Prostate gland (tissue), 2 donors: ENCODE results near the gene CCT2.

Experiments
- POLR2AphosphoS5 ChIP-seq: sonication (generic); formaldehyde crosslinking; IDR thresholded peaks from one replicate; pipeline ENCODE4 v1.6.1; 2017; ENCODE audit warnings: antibody characterized with exemption
- TF ChIP-seq, protein P1 (sequence below), 4 experiments: fragments of 200-600 bp in 2 of 4; fragments of 450-650 bp in 2 of 4; sonication (generic) in 2 of 4; IDR thresholded peaks; 1 replicate in 3 of 4; 2 replicates in 1 of 4; pipeline ENCODE4 v1.5.1; 2016 to 2019; ENCODE audit warnings: antibody characterized with exemption in 4 of 4, mild to moderate bottlenecking in 2 of 4, moderate library complexity in 2 of 4

DNA sequence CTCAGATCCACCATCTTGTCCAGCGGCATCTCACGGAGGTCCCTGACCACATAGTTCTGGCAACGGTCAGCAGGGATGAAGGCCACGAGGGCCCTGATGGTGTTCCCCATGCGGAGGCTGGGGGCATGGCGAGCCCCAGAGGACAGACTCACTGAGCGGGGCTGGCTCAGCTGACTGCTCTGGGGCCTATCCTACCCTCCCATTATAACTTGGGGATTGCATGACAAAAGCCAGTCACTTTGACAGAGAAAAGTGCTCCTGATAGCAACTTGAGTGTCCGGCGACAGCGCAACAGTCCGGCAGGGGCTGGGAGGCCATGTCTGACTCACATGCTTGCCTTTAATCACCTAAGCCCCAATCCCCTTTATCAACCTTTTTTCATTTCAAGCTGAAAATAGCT, 25.5 kb downstream of the CCT2 start, which contains the start of gene LRRC10:
- TF ChIP-seq POLR2AphosphoS5: no peak
- TF ChIP-seq, protein P1, sequence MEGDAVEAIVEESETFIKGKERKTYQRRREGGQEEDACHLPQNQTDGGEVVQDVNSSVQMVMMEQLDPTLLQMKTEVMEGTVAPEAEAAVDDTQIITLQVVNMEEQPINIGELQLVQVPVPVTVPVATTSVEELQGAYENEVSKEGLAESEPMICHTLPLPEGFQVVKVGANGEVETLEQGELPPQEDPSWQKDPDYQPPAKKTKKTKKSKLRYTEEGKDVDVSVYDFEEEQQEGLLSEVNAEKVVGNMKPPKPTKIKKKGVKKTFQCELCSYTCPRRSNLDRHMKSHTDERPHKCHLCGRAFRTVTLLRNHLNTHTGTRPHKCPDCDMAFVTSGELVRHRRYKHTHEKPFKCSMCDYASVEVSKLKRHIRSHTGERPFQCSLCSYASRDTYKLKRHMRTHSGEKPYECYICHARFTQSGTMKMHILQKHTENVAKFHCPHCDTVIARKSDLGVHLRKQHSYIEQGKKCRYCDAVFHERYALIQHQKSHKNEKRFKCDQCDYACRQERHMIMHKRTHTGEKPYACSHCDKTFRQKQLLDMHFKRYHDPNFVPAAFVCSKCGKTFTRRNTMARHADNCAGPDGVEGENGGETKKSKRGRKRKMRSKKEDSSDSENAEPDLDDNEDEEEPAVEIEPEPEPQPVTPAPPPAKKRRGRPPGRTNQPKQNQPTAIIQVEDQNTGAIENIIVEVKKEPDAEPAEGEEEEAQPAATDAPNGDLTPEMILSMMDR (IDR thresholded peaks at IDR 0.05): no peak
